HG02623 (cell line): ENCODE results near the gene KRT80.

Experiments
- ATAC-seq: cut with Tn5 transposase; IDR thresholded peaks from one replicate; pipeline ENCODE4 v1.9.1; 2021; ENCODE audit warnings: moderate library complexity; ENCODE audit not compliant: unreplicated experiment

The KRT80 gene

GRCh38 chr12:52199294-52199919 is 7.6 kb upstream of the KRT80 start:
- no peak for ATAC-seq

GRCh38 chr12:52198454-52199215 is 6.8 kb upstream of the KRT80 start:
- no peak for ATAC-seq

DNA sequence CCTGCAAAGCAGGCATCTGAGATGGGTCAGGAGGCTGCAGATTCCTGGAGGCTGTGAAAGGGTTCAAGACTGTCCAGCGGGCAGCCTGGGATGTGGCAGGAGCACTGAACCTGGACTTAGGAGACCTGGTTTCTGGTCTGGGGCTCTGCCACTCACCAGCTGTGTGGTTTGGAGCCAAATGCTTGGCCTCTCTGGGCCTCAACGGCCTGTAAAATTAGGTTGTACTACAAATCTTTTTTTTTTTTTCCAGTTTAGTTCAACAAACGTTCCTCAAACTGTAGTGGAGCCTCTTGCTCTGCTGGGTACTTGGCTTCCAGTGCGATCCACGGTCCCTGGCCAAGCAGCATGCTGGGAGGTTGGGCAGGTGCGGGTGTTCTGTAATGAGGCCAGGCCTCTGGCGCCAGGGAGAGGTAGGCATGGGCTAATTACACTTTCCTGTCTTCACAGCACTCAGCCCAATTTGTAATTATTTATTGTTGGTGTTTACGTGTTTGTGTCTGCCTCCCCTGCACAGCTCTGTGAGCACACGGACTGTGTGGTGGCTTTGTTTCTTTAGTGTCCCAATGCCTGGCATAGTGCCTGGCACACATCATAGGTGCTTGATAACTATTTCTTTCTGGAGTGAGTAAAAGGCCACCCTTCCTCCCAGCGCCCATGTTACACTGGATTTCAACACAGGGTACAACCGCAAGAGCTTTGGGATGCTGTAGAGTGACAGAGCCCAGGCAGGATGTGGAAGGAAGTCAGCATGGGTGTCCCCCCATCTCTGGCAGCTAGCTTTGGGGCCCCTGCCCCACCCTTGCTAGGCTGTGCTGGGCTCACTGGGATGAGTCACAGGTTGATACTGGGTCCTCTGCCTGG is 5.8 kb upstream of the KRT80 start:
- ATAC-seq: no peak

DNA sequence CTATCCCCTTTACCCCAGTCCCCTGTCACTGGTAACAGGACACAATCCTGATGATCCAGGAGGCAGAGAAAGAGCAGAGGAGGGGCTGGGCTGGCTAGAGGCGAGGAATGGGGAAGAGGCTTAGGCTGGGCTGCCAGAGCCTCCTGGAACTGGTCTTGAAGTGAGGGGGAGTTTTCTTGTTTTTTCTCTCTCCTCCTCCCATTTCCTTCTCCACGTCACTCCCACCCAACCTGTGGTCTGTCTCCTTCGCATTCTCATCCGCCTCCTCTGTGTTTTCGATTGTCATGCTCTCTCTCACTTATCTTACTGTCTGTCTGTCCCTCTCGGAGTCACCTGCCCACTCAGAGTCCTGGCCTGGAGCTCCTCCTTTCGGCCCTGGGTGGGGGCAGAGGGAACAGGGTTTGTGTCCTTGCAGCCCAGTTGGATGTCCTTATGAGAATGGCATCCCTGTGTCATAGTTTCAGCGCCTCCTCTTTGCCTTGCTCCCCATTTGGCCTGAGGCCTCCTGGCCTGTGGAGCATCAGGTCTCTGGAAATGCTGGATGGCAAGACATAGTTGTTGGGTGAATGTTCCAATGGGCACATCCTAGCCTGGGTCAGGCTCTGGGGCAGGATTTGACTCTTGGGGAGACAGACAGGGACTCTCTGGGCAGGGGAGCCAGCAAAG is 3.4 kb upstream of the KRT80 start:
- no peak for ATAC-seq

- no peak for ATAC-seq
Observed at GRCh38 chr12:52193991-52194390, 2.2 kb upstream of the KRT80 start.

GRCh38 chr12:52193532-52193931 is 1.7 kb upstream of the KRT80 start:
- ATAC-seq: no peak

- no peak for ATAC-seq
Observed at GRCh38 chr12:52190860-52191729, 719 bp downstream of the KRT80 start.

DNA sequence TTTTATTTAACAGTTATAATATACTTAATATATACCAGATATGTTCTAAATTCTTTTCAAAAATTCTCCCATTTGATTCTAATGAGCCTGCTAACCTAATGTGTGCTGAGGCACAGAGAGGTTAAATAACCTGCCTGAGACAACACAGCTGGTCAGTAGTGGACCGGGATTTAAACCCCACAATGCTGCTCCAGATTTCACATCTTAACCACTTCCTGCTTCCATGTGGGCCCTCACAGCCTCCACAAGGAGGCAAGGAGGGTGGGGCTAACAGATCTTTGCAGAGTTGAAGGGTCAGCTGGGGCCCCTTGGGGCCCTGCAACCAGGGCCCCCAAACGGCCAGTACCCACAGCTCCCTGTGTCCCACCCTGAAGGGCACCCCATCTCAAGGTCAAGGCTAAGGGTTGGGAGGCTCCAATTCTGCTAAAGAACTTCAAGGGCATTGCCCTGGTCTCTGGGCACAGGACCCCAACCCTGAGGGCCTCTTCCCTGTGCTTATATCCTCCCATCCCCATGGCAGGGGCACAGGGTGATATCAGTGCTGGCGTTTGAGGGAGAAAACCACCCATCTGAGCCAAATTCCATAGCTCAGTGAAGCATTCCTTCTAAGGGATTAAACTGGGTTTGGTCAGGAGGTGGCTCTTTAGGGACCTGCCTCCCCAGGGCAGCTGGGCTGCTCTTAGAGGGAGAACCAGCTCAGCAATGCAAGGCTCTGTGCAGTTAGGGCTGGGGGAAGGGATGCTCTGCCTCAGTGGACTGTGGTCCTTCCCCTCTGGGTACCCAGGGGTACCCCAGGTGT is 2.2 kb downstream of the KRT80 start:
- no peak for ATAC-seq

DNA sequence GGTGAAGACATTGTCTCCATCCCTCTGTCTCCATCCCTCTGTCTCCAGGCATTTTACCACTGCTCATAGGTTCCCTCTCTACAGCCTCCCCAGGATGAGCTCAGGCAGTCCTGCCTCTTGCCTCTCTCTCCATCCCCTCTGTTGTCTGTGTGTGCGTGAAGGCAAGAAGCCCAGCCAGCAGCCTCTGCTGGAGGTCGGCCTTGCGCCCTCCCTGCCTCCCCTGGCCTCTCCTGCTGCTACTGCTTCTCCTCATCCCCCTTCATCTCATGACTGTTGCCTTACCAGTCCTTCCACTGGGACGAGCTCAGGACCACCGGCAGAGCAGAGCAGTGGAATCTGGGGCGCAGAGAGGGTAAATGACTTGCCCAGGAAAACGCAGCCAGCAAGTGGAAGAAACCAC is 3.2 kb downstream of the KRT80 start:
- ATAC-seq: no peak

DNA sequence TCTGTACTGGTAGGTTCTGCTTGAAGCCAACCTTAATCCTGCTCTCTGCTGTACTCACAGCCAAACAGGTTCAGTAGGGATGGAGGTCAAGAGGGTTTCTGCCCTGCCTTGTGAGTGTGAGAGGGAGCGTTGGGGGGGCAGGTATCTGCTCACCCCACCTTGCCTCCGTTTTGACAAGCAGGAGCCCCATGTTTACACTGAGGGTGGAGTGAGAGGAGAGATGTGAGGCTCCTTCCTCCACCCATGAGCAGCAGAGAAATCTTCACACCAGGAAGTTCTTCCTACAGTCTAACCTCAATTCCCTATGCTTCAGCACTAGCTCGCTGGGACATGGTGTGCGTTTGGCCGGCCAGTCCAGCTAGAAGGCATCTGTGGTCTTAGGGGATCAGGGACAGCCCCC is 4.2 kb downstream of the KRT80 start:
- no peak for ATAC-seq

- no peak for ATAC-seq
Observed at GRCh38 chr12:52187206-52187605, 4.6 kb downstream of the KRT80 start.

- ATAC-seq: no peak
Observed at GRCh38 chr12:52186118-52186840, 5.5 kb downstream of the KRT80 start.

DNA sequence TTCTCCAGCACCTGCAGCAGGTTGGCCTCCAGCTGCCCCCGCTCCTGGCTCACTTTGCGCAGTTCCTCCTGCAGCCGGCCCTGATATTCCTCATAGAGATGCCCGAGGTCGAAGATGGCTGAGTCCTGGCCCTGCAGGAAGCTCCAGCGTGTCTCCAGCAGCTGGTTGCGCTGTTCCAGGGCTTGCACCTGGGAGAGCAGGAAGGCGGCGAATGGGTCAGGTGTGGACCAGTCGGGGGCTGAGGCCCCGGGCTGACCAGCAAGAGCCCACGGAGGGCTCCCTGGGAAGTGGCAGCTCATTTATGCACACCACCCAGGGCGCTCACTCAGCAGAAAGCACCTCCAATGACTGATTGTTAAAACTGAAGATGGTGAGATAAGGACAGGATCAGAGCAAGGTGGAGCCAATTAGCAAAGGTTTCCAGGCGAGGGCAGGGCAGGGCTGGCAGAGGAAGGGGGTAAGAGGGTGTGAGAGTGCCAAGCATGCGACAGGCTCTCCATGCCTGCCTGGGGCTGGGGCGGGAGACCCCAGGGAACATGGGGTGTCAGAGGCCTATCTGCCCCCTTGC is 6.3 kb downstream of the KRT80 start:
- no peak for ATAC-seq

- no peak for ATAC-seq
Observed at GRCh38 chr12:52184813-52185212, 7.0 kb downstream of the KRT80 start.

DNA sequence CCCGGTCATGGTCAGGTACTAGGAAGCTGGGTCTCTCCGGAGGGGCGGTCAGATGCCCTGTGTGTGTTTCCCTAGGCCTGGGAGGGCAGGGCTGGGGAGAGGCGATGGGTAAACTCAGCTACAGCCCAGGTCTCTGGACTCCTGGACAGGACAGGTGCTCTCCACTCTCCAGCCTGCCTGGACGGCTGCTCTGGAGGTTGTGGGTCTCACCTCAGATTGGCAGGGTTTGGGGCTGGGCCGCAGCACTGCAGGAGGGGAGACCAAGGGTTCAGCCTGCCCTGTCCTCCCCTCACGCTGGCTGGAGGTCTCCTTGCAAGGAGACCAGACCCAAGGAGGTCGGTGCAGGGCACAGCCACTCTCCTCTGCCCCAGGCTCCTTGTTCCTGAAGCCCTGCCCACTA is 7.8 kb downstream of the KRT80 start:
- ATAC-seq: no peak

GRCh38 chr12:52183544-52183910 is 8.3 kb downstream of the KRT80 start:
- no peak for ATAC-seq

DNA sequence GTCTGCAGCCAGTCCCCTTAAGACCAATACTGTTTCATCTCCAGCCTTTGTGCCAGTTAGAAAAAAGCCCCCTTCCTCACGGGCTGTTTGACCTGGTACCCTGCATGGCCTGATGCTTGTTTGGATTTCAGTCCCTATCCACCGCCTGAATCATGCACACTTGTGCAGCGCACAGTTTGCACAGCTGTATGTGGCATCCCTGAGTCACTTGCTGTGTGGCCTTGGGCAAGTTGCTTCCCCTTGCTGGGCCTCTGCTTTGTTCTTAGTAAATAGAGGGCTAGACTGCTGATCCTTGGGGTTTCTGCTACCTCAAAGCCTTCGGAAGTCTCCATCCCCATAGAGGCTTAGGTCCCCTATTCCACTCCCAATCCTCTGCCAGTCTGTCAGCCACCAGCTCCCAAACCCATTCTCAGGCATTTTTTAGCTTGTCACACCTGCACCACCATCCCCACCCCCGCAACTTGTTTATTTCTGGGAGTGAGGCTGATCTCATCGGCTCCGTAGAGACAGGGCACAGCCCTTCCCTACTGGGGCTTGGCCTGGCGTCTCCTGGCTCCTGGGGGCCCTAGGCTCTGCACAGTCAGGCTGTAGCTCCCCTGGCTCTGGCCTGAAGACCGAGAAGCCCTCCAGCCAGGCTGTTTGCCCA is 8.8 kb downstream of the KRT80 start:
- no peak for ATAC-seq

GRCh38 chr12:52182384-52182783 is 9.4 kb downstream of the KRT80 start:
- no peak for ATAC-seq
